H1 (cell line): ENCODE measurements around the gene GTF3C5.

Experiments used
- CHD1 ChIP-seq: IDR thresholded peaks from 2 replicates; pipeline ENCODE4 v1.6.1; 2012; ENCODE audit warnings: low read depth, low read length, improper control_type of control experiment
- EP300 ChIP-seq, 2 experiments: IDR thresholded peaks; 1 replicate in 1 of 2; 2 replicates in 1 of 2; pipeline ENCODE4 v1.6.1; 2011 to 2012; ENCODE audit warnings: low read depth in 2 of 2, low read length in 2 of 2, mild to moderate bottlenecking in 2 of 2, borderline replicate concordance in 1 of 2, inconsistent platforms in 1 of 2, moderate library complexity in 1 of 2
- EZH2 ChIP-seq: fragments of 200-600 bp; sonication (generic); IDR thresholded peaks from 2 replicates; pipeline ENCODE4 v1.7.1; 2012; ENCODE audit warnings: low read depth, mild to moderate bottlenecking, moderate library complexity, low read length, inconsistent platforms; ENCODE audit not compliant: severe bottlenecking
- NRF1 ChIP-seq: IDR thresholded peaks from 2 replicates; pipeline ENCODE4 v1.6.1; 2011; ENCODE audit warnings: mild to moderate bottlenecking, low read depth, low read length, improper control_type of control experiment
- POLR2A ChIP-seq, 2 experiments: IDR thresholded peaks; 1 replicate in 1 of 2; 2 replicates in 1 of 2; pipeline ENCODE4 v1.6.1; 2011; ENCODE audit warnings: low read depth in 2 of 2, low read length in 2 of 2, mild to moderate bottlenecking in 2 of 2; ENCODE audit errors: control extremely low read depth in 1 of 2
- POLR2AphosphoS5 ChIP-seq: IDR thresholded peaks from 2 replicates; pipeline ENCODE4 v1.6.1; 2011; ENCODE audit warnings: low read depth, low read length
- SRF ChIP-seq: IDR thresholded peaks from 2 replicates; pipeline ENCODE4 v1.6.1; 2011; ENCODE audit warnings: mild to moderate bottlenecking, low read depth, low read length, moderate library complexity
- SUZ12 ChIP-seq: fragments of 200-600 bp; sonication (generic); IDR thresholded peaks from 2 replicates; pipeline ENCODE4 v1.6.1; 2012; ENCODE audit warnings: mild to moderate bottlenecking, inconsistent platforms, low read length, moderate library complexity, mixed read lengths
- TF ChIP-seq, protein P1 (sequence below), 3 experiments: IDR thresholded peaks; 1 replicate in 2 of 3; 2 replicates in 1 of 3; pipeline versions ENCODE4 v1.5.1 to v1.6.1; 2011; ENCODE audit warnings: low read length in 3 of 3, mild to moderate bottlenecking in 3 of 3, inconsistent platforms in 2 of 3, low read depth in 1 of 3, moderate library complexity in 1 of 3; ENCODE audit not compliant: insufficient read depth in 1 of 3; ENCODE audit errors: control extremely low read depth in 1 of 3
- TF ChIP-seq, protein P2 (sequence below): IDR thresholded peaks from 2 replicates; pipeline ENCODE4 v1.6.1; 2012; ENCODE audit warnings: inconsistent platforms
- TF ChIP-seq, protein P3 (sequence below): IDR thresholded peaks from 2 replicates; pipeline ENCODE4 v1.6.1; 2011; ENCODE audit warnings: low read length, improper control_type of control experiment

DNA sequence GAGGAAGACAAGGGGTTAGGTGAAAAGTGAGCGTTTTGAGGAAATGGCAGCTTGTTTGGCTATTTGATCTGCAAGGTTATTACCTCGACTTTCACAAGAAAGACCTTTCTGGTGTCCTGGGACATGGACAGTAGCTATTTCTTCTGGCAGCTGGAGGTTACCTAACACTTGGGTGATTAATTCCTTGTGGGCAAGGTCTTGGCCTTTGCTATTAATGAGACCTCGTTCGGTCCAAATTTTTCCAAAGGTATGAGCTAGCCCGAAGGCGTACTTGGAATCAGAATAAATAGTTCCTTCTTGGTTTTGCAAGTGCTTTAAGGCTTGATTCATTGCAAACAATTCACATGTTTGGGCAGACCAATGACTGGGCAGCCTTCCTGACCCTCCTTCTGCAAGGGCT, 4.9 kb downstream of the GTF3C5 start:
- TF ChIP-seq, protein P1, sequence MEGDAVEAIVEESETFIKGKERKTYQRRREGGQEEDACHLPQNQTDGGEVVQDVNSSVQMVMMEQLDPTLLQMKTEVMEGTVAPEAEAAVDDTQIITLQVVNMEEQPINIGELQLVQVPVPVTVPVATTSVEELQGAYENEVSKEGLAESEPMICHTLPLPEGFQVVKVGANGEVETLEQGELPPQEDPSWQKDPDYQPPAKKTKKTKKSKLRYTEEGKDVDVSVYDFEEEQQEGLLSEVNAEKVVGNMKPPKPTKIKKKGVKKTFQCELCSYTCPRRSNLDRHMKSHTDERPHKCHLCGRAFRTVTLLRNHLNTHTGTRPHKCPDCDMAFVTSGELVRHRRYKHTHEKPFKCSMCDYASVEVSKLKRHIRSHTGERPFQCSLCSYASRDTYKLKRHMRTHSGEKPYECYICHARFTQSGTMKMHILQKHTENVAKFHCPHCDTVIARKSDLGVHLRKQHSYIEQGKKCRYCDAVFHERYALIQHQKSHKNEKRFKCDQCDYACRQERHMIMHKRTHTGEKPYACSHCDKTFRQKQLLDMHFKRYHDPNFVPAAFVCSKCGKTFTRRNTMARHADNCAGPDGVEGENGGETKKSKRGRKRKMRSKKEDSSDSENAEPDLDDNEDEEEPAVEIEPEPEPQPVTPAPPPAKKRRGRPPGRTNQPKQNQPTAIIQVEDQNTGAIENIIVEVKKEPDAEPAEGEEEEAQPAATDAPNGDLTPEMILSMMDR (IDR thresholded peaks at IDR 0.05; ENCODE audit: control extremely low read depth in 1 of 3, insufficient read depth in 1 of 3, low read depth in 1 of 3, low read length in 3 of 3), result no peak
- TF ChIP-seq POLR2AphosphoS5 (no peak), SRF (no peak), POLR2A (IDR thresholded peaks at IDR 0.05; ENCODE audit: control extremely low read depth in 1 of 2, low read depth in 2 of 2, low read length in 2 of 2) (no peak), EP300 (IDR thresholded peaks at IDR 0.05; ENCODE audit: borderline replicate concordance in 1 of 2, low read depth in 2 of 2, low read length in 2 of 2) (no peak), EZH2 (no peak), SUZ12 (no peak), CHD1 (no peak), NRF1 (no peak)
- TF ChIP-seq, protein P2, sequence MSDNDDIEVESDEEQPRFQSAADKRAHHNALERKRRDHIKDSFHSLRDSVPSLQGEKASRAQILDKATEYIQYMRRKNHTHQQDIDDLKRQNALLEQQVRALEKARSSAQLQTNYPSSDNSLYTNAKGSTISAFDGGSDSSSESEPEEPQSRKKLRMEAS, result no peak
- TF ChIP-seq, protein P3, sequence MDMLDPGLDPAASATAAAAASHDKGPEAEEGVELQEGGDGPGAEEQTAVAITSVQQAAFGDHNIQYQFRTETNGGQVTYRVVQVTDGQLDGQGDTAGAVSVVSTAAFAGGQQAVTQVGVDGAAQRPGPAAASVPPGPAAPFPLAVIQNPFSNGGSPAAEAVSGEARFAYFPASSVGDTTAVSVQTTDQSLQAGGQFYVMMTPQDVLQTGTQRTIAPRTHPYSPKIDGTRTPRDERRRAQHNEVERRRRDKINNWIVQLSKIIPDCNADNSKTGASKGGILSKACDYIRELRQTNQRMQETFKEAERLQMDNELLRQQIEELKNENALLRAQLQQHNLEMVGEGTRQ, result no peak
